RPMI8226 (cell line): Measurements from ENCODE around the gene HOXB7.

Experiments
- DNase-seq: peaks from one replicate; pipeline ENCODE4 v3.0.0-alpha.2; 2015

HOXB7 gene

GRCh38 chr17:48622857-48623256, 12.0 kb upstream of the HOXB7 start:
- no peak for DNase-seq

- DNase-seq = no peak
Observed at GRCh38 chr17:48621410-48622392, 10.9 kb upstream of the HOXB7 start.

- DNase-seq = no peak
Observed at GRCh38 chr17:48620461-48621139, 9.8 kb upstream of the HOXB7 start.

GRCh38 chr17:48619826-48620449, 9.1 kb upstream of the HOXB7 start:
- DNase-seq = no peak

GRCh38 chr17:48618256-48618896, 7.6 kb upstream of the HOXB7 start:
- DNase-seq = peak; percentile 82

GRCh38 chr17:48617471-48618255, 6.8 kb upstream of the HOXB7 start:
- no peak for DNase-seq

- no peak for DNase-seq
Observed at GRCh38 chr17:48616717-48617470, 6.1 kb upstream of the HOXB7 start.

- DNase-seq = no peak
Observed at GRCh38 chr17:48615963-48616716, 5.3 kb upstream of the HOXB7 start.

- no peak for DNase-seq
Observed at GRCh38 chr17:48615047-48615962, 4.5 kb upstream of the HOXB7 start, which contains the start of gene HOXB8. Gene HOXB8, minus strand, starts transcription at chr17:48615292. Its CDS starts 588 bp downstream, at chr17:48614704.

- DNase-seq = no peak
Observed at GRCh38 chr17:48613862-48614694, 3.3 kb upstream of the HOXB7 start.

- DNase-seq = peak; percentile 49
Observed at GRCh38 chr17:48612854-48613691, 2.3 kb upstream of the HOXB7 start.

- DNase-seq = no peak
Observed at GRCh38 chr17:48612456-48612853, 1.6 kb upstream of the HOXB7 start.

- no peak for DNase-seq
Observed at GRCh38 chr17:48611681-48612455, 1.1 kb upstream of the HOXB7 start.

- no peak for DNase-seq
Observed at GRCh38 chr17:48611213-48611612, 396 bp upstream of the HOXB7 start.

GRCh38 chr17:48609759-48610281, 997 bp downstream of the HOXB7 start:
- DNase-seq = no peak

- peak; percentile 75 for DNase-seq
Observed at GRCh38 chr17:48609033-48609432, 1.8 kb downstream of the HOXB7 start.

- DNase-seq = no peak
Observed at GRCh38 chr17:48608494-48608834, 2.4 kb downstream of the HOXB7 start.
